ENCODE data around the gene SPIRE2.
"Not testable (repeated sequence)": the region's sequence is repeated elsewhere in the genome, so short reads cannot be mapped to it uniquely, and the experiment has no call there.

The SPIRE2 gene

GRCh38 chr16:89834813-89835363 is 6.6 kb downstream of the SPIRE2 start:
- not testable (repeated sequence) for DNase-seq (ENCODE audit: low spot score)

DNA sequence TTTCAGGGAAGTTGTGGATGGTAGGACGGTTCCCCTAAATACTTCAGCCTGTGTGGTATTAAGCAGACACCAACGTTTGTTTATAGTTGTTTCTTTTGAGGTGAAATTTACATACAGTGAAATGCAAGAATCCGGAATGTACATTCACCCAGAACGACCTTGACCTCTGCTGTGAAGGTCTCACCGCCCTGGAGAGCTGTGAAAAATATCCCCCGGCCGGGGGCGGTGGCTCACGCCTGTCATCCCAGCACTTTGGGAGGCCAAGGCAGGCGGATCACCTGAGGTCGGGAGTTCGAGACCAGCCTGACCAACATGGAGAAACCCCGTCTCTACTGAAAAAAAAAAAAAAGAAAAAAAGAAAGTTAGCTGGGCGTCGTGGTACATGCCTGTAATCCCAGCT is 8.2 kb downstream of the SPIRE2 start:
- DNase-seq (ENCODE audit: low spot score) = not testable (repeated sequence)

- DNase-seq (ENCODE audit: low spot score) = no peak
Observed at GRCh38 chr16:89837014-89837546, 8.8 kb downstream of the SPIRE2 start.

DNA sequence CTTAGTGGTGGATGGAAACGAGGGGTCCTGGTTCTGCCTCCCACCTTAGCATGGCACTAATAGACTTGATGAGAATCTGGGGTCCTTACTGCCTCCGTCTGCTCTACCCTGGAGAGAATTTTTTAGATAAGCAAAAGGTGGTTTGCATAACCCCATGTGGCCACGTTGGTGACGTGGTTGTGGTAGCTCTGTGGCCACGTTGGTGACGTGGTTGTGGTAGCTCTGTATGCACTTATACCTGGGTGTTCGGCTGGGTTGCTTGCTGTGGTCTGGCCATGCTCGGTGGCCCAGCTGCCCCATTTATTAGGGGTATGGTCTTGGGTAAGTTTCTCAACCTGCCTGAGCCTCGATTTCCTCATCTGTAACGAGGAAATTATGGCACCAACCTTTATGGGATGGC is 13.0 kb downstream of the SPIRE2 start:
- no peak for DNase-seq (ENCODE audit: low spot score)

DNA sequence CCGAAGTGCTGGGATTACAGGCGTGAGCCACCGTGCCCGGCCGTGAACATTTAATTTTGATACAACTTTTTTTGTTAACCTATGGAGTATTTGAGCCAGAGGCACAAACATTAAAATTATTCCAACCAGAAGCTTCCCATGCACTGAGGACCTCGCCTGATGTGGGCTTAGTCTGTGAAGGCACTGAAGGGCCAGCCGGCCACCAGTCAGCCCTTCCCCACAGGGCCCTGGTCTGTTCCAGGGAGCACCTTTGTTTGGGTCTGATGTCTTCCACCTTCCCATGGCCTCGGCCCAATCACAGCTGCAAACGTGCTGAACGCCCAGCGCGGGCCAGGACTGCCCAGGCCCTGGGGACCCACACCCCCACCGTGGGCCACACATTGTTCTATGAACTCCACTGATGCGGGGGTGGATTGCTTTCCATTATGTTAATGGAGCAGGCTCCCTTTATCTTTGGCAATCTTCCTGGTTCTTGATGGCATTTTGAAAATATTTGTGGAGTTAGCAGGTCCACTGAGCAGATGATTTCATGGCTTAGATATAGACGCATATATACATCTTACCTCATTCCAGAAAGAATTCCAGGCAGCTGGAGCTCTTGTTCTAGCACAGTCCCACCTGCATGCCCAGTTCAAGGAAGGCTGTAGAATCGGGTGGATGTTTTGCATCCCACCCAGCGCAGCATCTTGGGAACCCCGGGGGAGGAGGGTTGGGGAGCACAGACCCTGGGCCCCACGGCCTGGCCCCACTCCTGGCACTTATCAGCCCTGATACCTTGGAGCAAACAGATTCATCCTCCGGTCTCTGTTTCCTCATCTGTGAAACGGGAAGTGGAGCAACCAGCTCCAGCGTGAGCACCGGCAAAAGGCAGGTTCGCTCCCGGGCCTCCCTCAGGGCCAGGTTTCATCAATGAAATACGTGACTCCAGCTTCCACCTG is 14.5 kb downstream of the SPIRE2 start:
- no peak for DNase-seq (ENCODE audit: low spot score)

GRCh38 chr16:89843409-89844350 is 15.4 kb downstream of the SPIRE2 start:
- no peak for DNase-seq (ENCODE audit: low spot score)

GRCh38 chr16:89844739-89845339 is 16.6 kb downstream of the SPIRE2 start:
- DNase-seq (ENCODE audit: low spot score) = no peak

GRCh38 chr16:89845417-89845816 is 17.1 kb downstream of the SPIRE2 start:
- DNase-seq (ENCODE audit: low spot score) = peak; percentile 49

DNA sequence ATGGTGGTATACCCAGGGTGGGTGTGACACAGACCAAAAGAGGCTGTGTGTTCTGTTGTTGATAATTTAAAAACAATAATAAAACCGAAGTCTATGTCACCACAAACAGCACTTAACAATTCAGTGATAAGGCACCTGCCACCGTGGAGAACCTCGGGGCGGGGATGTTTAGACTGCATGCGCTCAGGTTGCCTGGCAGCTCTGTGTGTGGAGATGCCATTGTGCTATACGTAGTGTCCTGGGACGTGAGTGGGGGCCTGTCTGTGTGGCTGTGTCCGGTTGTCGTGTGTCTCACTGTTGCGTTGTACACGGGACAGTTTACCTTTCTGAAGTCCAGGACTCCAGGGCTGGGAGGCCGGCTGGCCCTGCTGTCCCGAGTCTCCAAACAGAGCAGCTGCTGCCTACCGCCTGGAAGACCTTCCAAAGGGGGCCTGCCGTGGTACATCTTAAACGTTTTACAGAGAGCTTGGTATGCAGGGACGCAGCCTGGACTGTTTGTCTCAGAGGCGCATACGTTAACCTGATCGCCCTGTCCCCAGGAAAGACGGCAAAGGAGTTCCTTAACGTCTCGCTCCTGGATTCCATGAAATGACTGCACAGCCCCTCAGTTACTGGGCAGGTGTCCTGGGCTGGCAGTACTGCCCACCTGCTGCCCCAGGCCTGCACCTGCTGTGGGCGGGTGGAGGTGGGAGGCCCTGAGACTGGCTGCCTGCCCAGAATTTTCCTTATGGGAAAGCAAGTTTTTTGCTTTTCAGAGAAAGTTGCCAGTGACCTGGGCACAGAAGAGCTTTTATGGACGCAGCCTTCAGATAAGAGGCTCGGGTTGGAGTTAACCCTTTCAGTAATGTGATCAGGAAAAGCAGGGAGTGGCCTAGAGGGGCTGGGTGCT is 19.0 kb downstream of the SPIRE2 start:
- DNase-seq (ENCODE audit: low spot score) = no peak

GRCh38 chr16:89847940-89848297 is 19.6 kb downstream of the SPIRE2 start:
- no peak for DNase-seq (ENCODE audit: low spot score)

DNA sequence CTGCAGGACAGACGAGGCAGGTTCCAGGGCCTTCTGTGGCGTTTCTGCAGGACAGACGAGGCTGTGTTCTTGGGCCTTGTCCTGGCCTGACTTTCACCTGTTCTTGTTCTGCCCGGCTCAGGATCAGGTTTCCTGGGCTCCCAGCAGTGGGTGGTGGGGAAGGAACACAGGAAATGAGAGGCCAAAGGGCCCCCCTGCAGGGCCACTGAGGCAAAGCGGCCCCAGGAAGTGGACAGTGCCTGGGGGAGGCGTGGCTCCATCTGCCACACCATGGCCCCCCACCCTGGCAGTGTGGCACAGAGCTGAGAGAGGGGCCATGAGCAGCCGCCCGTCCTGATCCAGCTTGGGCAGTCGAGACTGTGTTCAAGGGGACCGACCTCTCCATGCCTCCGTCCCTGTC is 20.7 kb downstream of the SPIRE2 start:
- no peak for DNase-seq (ENCODE audit: low spot score)

DNA sequence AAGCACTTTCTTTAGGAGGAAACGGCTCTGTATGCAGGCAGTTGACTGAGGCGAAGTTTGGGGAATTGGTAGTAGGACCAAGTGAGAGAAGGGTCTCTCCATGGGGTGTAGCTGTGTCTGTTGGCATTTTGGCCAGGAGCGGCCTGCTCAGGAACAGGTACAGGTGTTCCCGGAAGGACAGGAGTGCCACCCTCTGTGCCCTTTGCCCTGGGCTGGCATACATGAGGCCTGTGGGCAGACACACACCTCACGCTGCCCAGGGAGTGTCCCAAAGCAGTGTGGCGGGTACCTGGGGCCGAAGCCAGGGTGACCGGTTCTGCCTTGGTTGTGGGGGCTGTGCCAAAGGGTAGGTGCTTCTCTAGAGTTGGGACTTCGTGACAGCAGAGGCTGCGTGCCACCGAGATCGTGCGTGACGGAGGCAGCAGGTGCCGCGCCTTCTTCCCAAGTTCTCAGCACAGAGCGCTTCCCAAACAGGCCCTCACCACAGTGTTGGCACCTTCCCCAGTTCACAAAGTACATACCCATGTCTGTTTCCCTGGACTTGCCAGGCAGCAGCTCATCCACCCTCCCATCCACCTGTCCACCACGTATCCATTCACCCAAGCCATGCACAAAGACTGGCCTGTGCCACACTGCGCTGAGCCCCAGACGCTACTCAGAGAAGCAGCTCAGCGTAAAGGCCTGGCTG is 25.2 kb downstream of the SPIRE2 start:
- DNase-seq (ENCODE audit: low spot score) = no peak

- no peak for DNase-seq (ENCODE audit: low spot score)
Observed at GRCh38 chr16:89855301-89855945, 27.1 kb downstream of the SPIRE2 start.

- no peak for DNase-seq (ENCODE audit: low spot score)
Observed at GRCh38 chr16:89855986-89856385, 27.7 kb downstream of the SPIRE2 start.

GRCh38 chr16:89858973-89859614 is 30.8 kb downstream of the SPIRE2 start:
- DNase-seq (ENCODE audit: low spot score) = no peak

DNA sequence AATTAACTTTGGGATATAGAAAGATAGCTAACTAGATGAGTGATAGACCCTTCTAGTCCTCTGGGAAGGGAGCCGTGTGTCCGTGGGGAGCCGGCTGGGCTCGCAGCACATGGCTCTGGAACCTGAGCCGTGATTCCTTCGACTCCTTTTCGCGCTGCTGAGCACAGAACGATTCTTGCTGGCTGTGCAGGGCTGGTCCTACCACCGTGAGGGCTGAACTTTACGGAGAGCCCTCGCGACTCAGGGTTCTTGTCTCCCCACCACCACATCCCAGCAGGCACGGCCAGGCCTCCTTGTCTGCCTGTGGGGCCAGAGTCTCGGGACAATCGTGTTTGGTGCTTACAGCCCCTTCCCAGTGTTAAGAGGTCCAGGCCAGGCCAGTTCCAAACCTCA is 31.3 kb downstream of the SPIRE2 start:
- no peak for DNase-seq (ENCODE audit: low spot score)

DNA sequence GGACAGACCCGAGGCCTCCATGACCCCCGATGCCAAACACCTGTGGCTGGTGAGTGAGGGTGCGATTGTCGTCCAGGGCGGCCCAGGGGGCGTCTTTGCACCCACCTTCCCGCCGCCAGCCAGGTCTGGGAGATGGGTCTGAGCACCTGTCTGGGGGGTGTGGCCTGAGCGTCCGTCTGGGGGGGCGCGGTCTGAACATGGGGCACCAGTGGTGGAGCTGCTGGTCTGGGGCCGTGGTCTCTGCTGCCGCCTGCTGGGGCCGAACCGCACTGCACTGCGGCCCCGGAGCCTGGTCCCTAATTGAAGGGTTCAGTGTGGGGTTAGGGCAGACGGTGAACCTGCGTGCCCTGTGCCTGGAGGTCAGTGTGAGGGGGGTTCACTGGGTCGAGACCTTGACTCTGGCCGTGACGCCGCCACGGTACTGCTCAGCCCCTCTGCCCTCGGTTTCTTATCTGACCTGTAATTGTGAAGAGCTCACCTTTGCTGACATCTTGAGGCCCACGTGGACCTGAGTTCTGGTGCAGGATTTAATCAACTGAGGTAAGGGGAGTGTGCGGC is 32.6 kb downstream of the SPIRE2 start:
- DNase-seq (ENCODE audit: low spot score) = peak; percentile 91

- DNase-seq (ENCODE audit: low spot score) = no peak
Observed at GRCh38 chr16:89861648-89862047, 33.4 kb downstream of the SPIRE2 start.

DNA sequence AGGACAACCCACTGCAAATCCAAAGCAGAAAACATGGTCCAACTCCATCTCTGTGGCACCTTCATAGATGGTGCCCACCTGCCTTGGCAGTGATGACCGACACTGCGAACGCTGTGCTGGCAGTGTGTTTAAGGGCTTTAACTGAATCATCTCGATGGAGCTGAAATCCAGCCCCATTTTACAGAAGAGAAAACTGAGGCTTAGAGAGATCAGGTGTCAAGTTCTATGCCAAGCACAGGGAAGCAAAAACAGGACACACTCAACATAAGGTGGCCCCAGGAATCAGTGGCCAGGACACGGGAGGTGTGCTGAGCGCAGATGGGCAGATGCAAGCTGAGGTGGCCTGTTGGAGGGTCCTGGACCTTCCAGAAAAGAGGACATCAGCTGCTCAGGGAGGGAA is 34.5 kb downstream of the SPIRE2 start:
- DNase-seq (ENCODE audit: low spot score) = no peak
